NCI-H1694 (cell line): ENCODE results near the gene DICER1.
"Not testable (repeated sequence)": the region's sequence is repeated elsewhere in the genome, so short reads cannot be mapped to it uniquely, and the experiment has no call there.

Source experiments
- DNase-seq: peaks from one replicate; lab custom pipeline; 2025; lab: John Stamatoyannopoulos, UW

The DICER1 gene

DNA sequence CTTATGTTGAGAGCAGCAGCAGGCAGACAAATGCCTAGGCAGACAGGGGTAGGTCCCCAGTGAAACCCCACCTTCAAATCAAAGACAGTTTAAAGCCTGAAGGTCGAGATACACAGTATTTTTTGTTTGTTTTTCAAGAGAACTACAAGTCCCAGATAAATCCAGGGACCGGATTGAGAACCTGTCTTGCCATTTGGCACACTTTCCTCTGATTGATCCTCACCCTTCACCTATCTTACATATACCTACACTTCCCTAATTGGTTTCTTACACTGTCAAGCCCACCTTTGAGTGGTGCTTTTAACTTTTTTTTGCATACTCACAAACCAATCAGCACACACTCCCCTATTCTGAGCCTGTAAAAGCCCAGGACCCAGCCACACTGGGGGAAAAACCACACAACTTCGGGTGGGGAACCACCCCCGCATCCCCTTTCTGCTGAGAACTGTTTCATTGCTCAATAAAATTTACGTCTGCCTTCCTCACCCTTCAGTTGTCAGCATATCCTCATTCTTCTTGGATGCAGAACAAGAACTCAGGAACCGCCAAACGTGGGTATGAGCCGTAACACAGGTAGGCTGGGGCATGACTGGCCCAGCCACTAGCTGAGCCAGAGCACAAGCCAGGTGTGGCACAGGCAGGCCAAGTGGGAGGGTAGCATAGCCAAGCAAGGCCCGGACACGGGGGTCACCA is 11.1 kb downstream of the DICER1 start:
- no peak for DNase-seq

DNA sequence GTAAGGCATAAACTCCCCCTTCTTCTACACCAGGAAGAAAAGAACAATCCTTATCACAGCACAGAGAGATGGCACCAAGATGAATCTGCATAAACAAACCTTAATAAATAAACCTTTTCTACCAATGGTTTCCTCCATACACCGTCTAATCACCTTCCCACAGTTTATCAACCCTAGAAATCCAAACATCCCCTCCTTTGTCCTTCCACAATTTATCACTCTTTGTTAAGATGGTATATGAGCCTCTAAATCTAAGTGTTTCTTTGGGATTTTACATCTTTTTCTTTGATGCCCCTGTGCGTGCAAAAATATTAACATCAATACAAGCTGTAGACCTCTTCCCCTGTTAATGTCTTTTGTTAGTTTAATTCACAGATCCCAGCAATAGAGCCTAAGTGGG is 12.5 kb downstream of the DICER1 start:
- DNase-seq: no peak

DNA sequence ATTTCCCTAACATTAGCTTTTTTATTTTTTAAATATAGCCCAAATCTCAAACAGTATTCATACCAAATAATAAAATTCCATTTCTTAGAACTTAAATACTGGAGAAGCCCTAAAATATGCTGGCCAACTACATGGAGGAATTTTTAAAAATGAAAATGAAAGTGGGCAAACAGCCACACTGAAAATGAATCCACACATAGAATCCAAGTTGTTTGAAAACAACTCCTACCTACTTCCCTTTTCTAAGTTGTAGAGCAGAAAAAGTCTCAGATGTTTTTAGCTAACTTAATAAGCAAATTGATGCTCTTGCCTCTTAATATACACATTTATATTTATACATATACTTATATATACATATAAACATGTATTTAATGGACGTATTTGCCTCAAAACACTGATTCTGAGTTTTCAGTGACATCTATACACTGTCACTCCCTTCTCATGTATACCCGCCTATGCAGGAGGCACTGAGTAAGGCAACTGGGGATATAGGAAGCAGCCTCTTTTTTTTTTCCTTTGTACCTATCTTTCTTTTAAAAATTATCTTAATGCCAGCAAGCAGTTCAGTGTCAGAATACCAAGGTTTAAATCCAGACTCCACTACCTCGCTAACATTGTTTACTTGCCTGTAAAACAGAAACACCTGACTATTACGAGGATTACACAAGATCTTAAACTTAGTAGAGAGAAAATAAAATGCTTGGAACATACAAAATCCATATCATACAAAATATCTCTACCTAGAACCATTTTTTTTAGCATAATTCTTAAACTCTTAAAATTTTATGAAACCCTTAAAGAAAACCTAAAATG is 13.3 kb downstream of the DICER1 start:
- no peak for DNase-seq

DNA sequence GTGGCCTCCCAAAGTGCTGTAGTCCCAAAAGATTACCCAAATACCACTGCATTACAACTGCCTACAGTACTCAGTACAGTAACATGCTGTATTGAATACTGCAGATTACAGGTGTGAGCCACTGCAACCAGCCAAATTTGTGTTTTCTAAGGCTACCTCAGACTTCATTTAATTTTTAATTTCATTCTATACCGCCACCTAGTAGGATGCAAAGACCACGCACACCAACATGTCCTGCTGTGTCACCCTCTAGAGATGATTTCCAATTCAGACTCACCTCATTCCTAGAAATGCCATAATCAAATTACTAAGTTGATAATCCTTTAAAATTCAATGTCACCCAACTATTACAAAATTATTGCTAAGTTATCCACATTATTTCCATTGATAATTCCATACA is 15.1 kb downstream of the DICER1 start:
- DNase-seq: no peak

GRCh38 chr14:95141684-95142083 is 15.6 kb downstream of the DICER1 start:
- no peak for DNase-seq

DNA sequence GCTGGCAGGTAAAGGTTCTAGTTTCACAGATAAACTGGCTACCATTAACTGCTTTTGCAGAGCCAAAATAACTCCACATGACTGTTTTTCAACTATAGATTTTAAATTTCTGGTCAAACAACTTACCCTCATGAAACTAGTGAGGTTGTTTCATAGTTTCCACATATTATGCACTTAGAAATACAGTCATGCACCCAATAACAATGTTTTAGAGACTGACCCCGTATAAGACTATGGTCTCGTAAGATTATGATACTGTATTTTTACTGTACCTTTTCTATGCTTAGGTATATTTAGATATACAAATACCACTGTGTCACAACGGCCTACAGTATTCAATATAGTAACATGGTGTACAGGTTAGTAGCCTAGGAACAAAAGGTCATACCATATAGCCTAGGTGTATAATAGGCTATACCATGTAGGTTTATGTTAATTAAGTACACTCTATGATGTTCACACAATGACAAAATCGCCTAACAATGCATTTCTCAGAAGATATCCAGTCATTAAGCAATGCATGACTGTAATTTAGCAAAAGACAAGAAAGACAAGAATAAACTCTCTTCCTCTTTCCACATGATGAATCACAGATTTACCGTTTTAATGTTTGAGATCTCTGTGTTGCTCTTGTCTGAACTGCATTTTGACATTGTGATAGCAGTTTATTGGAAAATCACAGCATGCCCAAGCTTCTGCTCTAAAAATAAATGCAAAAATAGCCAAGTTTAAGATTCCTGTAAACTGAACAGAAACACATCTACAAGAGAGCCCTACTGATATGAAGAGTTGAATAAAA is 17.1 kb downstream of the DICER1 start:
- DNase-seq: no peak

GRCh38 chr14:95138876-95139275 is 18.5 kb downstream of the DICER1 start:
- DNase-seq: no peak

GRCh38 chr14:95138455-95138854 is 18.9 kb downstream of the DICER1 start:
- not testable (repeated sequence) for DNase-seq

GRCh38 chr14:95137804-95138167 is 19.5 kb downstream of the DICER1 start:
- no peak for DNase-seq

DNA sequence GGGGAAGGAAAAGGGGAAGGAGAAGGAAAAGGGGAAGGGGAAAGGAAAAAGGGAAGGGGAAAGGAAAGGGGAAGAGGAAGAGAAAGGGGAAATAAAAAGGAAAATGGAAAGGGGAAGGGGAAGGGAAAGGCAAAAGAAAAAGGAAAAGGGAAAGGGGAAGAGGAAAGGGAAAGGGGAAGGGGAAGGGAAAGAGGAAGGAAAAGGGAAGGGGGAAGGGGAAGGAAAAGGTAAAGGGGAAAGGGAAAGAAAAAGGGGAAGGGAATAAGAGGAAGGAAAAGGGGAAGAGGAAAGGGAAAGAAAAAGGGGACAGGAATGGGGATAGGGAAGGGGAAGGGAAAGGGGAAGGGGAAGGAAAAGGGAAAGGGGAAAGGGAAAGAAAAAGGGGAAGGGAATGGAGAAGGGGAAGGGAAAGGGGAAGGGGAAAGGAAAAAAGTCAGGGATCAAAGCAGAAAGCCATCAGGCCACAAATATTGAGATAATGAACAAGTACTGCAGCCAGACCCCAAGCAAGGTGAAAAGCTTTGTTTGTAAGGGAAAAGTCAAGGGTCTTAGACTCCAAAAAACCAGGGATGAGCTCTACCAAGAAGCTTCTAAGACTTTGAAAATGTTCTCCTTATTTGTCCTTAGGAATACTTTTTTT is 20.0 kb downstream of the DICER1 start:
- DNase-seq: no peak

GRCh38 chr14:95136631-95137030 is 20.7 kb downstream of the DICER1 start:
- no peak for DNase-seq

DNA sequence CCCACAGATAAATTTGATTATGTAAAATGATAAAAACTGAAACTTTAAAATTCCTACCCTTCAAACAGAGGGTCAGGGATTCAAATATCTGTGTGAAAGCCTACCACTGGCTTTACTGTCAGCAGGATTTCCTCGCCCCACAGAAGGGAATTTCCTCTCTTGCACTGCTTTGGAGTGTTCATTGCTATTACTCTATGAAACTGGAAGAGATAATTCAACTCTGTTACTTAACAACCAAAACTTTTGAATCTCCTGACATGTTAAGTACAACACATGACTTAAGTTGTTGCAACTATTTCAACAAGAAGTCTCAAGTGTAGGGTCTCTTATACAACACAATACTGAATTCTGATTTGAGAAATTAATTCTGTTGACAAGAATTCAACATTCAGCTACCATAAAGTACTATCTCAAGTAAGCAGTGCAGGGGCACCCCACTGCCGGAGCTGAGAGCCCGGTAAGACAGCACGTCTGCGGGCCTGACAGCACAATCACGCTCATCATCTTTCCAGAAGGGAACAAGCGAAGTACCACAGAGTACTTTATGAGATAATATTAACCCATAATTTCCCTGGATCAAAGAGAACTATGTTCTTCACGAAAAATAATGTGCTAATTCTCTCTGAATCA is 22.9 kb downstream of the DICER1 start:
- no peak for DNase-seq

- DNase-seq: no peak
Observed at GRCh38 chr14:95133282-95133681, 24.0 kb downstream of the DICER1 start.

DNA sequence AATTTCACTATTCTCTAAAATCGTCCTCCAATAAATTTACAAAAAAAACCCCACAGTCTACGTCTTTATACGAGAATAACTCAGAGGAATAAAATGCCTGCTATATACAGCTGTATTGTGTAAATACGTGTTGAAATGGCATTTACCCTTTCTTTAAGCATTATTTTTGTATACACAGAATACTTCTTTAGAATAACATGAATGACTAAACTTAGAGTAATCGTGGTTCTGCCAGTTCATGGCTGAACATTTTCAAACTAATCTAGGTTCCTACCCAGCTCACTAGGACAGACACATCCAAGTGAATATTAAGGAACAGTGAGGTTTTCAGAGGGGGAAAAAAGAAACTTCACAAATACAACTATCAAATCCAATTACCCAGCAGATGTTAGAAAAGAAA is 24.6 kb downstream of the DICER1 start:
- no peak for DNase-seq

- DNase-seq: no peak
Observed at GRCh38 chr14:95130549-95130948, 26.8 kb downstream of the DICER1 start.

- DNase-seq: no peak
Observed at GRCh38 chr14:95128140-95128539, 29.2 kb downstream of the DICER1 start.

DNA sequence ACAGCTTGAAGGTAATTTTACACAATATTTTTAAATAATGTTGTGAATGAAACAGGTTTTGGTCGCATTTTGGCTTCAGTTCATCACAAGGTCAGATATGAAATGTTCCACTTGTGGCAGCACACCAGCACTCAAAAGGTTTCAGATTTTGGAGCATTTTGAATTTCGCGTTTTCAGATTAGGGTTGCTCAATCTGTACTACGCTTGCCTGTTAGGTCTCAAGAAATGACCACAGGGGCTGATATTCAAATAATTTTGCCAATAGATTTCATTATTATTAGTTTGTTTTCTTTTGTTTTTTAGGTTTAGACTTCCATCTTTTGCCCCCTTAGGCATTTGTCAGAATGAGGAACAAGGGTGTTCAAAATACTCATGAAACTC is 29.8 kb downstream of the DICER1 start:
- DNase-seq: no peak

- DNase-seq: no peak
Observed at GRCh38 chr14:95126906-95127530, 30.3 kb downstream of the DICER1 start.

GRCh38 chr14:95125915-95126314 is 31.4 kb downstream of the DICER1 start:
- no peak for DNase-seq

- DNase-seq: no peak
Observed at GRCh38 chr14:95125221-95125620, 32.1 kb downstream of the DICER1 start.

DNA sequence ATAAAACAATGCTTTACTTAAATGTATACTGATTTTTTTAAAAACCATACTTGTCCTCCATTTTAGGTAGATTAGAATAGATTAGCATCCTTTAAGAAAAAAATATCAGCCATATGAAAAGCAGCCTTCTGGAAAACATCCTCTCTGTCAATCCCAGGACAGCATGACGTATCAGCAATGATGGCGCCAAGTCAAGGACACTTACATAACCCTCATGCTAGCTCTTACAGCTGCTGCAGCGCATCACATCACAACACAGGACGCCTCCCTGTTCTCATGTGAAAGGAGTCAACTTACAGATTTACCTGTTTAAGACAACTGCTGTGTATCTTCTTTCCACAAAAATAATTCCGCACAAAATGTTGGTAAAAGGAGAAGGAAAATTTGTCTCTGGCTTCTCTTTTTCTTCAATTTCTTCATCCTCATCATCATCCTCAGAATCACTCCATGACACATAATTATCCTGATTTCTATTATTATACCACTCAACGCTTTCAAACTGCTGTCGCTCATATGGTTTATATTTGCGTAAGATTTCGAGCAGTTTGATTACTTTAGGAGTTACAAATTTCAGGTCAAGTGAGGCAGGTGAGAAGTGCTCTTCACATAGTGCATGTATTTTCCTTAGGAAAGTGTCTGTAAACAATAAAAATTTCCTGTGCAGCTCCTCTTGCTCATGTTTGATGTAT is 33.3 kb downstream of the DICER1 start:
- DNase-seq: no peak
